Fibroblast of skin of scalp (primary cell): ENCODE data around the gene ORAI1.
"Not testable (repeated sequence)": the region's sequence is repeated elsewhere in the genome, so short reads cannot be mapped to it uniquely, and the experiment has no call there.

ENCODE experiments used
- DNase-seq: peaks from one replicate; pipeline ENCODE4 v3.0.0-alpha.2; 2013

The ORAI1 gene

DNA sequence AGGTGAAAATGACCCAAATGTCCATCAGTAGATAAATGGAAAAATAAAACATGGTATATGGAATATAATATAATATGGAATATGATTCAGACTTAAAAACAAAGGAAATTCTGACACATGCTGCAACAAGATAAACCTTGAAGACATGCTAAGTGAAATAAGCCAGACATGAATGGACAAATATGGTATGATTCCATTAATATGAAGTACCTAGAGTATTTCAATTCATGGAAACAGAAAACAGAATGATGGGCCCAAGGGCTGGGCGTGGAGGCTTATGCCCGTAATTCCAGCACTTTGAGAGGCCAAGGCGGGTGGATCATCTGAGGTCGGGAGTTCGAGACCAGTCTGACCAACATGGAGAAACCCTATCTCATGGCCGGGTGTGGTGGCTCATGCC lies 22.7 kb upstream of the ORAI1 start:
- no peak for DNase-seq

DNA sequence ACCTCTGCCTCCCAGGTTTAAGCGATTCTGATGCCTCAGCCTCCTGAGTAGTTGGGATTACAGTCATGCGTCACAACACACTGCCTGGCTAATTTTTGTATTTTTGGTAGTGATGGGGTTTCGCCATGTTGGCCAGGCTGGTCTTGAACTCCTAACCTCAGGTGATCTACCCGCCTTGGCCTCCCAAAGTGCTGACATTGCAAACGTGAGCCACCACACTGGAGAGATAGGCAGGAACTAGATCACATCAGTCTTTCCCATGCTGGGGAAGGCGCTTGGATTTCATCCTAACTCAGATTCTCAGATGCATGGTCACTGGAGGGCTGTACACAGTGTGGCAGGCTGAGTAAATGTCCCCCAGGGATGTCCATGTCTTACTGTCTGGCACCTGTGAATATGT lies 18.0 kb upstream of the ORAI1 start:
- no peak for DNase-seq

DNA sequence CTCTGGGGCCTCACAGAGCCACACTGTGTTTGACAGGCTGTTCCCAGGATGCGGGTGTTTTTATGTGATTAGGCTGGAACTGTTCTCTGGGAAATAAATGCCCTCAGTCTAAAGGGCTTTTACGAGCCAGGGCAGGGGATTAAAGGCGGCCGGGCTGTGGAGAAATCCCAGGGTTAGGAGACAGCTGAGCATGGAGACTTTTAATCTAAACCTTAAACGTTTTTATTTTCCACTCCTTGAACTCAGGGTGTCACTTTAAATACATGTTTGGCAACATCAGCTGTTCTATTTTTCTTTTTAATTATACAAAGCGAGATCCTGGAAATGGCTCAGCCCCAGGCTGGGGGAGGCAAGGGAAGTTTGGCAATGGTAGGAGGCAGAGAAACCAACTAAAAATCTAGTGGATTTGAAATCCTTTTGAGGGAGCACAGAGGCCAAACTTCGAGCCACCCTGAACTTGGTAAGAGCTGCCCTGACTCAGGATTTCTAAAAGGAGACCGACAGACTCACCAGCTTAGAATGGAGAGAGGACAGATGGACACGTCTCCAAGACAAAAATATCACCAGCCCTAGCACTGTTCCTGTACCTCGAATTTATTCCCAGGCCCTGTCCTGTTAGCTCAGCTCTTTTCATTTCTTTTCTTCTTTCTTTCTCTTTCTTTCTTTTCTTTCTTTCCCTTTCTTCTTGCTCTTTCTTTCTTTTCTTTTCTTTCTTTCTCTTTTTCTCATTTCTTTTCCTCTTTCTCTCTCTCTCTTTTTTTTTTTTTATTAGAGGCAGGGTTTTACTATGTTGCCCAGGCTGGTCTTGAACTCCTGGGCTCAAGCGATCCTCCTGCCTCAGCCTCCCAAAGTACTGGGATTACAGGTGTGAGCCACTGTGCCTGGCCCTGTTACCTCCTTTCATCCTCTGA lies 15.8 kb upstream of the ORAI1 start:
- no peak for DNase-seq

DNA sequence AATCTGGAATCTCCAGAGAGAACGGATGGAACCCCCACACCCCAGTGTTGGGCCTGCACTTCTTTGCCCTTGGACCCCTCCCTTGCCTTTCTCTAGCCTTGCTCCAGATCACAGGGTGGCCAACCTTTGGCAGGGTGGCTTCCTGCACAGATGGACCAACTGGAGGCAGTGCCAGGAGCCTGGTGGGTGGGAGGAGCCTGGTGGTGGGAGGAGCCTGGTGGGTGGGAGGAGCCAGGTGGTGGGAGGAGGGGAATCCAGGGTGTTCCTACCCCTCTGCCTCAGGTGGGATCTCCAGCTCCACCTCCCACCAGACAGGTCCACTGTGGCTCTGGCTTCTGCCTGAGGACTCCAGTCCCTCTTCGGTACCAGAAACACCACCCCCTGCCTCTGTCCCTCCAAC lies 15.0 kb upstream of the ORAI1 start:
- no peak for DNase-seq

DNA sequence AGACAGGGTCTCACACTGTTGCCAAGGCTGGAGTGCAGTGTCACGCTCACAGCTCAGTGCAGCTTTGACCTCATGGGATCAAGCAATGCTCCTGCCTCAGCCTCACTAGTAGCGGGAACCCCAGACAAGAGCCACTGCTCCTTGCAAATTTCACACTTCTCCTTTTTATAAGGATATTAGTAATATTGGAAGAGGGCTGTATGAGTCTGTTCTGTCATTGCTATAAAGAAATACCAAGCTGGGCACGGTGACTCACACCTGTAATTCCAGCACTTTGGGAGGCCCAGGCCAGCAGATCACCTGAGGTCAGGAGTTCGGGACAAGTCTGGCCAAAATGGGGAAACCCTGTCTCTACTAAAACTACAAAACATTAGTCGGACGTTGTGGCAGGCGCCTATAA lies 12.9 kb upstream of the ORAI1 start:
- no peak for DNase-seq

DNA sequence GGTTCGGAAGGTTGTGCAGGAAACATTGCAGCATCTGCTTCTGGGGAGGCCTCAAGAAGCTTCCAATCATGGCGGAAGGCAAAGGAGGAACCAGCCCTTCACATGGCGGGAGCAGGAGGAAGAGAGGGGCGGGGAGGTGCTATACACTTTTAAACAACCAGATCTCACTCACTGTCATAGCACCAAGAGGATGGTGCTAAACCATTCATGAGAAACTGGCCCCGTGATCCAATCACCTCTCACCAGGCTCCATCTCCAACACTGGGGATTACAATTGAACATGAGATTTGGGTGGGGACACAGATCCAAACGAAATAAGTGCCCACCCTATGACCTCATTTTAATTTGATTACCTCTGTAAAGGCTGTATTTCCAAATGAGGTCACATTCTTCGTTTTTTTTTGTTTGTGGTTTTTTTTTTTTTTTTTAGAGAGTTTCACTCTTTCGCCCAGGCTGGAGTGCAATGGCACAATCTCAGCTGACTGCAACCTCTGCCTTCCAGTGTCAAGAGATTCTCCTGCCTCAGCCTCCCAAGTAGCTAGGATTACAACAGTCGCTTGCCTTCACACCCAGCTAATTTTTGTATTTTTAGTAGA lies 11.4 kb upstream of the ORAI1 start:
- DNase-seq: no peak

DNA sequence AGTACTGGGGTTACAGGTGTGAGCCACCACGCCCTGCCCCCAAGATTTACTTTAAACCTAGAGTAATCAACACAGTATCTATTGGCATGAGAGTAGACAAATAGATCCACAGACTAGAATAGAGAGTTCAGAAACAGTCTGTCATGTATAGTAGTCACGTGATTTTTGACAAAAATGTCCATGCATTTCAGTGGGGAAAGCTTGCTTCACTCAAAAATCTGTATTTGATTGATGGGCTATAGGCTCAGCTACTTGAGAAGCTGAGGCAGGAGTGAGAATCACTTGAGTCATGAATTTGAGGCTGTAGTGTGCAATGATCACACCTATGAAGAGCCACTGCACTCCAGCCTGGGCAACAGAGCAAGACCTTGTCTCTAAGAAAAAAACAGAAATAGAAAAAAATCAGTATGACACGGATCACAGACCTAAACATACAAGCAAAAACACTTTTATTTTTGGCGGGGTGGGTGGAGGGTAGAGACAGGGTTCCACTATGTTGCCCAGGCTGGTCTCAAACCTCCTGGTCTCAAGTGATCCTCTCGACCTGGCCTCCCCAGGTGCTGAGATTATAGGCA lies 7.6 kb upstream of the ORAI1 start:
- no peak for DNase-seq

DNA sequence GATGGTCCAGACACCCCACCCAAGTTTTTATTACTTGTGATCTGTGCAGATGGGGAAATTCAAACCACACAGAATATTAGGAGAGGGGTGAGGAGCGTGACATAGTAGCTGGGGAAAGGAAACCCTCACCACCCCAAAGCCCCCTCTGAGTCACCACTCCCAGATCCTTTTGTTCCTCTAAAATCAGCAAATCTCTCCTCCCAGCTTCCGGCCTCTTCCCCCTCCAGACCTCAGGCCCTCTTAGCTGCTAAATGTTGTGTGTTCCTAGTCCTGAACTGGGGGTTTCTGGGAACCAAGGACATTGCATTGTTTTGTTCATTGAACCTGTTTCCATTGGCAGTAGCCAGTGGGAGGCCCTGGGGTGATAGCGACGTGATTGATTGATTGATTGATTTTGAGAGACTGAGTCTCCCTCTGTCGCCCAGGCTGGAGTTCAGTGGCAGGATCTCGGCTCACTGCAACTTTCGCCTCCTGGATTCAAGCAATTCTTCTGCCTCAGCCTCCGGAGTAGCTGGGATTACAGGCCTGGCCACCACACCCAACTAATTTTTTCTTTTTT lies 5.9 kb upstream of the ORAI1 start:
- DNase-seq: no peak

DNA sequence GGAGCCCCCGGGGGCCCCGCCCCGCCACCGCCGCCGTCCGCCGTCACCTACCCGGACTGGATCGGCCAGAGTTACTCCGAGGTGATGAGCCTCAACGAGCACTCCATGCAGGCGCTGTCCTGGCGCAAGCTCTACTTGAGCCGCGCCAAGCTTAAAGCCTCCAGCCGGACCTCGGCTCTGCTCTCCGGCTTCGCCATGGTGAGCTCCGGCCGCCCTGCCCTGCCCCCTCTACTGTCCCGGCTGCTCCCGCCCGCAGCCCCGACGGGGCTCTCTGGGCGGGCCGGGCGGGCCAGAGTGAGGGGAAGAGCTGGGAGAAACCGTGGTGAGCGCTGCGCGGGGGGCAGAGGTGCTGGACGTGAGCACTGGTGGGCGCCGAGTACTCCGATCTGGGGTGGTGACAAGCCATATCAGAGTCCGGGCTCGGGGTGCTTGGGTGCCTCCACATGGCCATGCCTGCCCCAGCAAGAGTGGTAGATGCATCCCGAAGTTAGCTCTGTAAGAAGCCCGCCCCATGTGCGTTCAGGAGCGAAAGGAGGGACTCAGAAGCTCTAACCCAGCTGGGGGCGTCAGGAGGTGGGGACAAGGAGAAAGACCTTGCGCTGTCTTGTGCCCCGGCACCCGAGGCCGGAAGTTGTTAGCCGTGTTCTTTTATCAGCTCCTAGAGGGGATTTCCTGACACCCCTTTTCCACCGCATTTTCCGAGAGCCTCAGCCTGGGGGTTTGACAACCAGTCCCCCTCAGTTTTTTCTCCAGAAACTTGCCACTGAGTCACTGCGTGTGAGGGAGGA lies 717 bp downstream of the ORAI1 start:
- peak; percentile 71 for DNase-seq

DNA sequence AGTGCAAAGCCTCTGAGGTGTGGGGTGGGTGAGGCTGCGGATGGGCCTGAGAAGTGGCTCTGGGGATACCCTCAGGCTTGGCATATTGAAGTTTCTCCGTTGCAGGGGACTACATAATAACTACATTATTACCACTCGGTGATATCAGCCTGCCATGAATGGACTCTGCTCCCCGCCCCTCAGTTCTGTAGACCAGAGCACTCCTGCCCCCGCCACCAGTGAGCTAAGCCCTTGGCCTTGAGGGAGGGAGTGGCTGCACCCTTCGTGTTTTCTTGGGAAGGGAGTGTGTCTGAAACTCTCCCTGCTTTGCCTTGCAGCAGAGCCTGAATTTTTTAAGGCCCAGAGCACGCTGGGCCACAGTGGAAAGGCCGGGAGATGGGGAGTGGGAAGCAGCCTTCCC lies 1.7 kb downstream of the ORAI1 start:
- DNase-seq: peak; percentile 20

DNA sequence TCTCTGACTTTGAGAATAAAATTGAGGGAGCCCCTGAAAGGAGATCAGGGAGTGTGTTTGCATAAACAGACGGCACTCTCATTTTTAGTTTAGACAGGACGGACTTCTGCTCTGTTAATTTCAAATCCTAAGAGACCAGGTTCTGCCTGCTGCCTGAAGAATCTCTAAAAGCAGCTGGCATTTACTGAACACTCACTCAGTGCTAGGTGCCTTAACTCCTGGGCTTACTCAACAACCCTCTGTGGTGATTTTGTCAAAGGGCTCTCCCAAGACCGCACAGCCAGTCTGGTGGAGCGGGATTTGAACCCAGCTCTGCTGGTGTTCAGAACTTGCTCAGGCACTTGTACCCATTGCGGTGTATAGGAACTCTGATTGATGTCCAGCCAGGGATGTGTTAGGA lies 2.2 kb downstream of the ORAI1 start:
- no peak for DNase-seq

DNA sequence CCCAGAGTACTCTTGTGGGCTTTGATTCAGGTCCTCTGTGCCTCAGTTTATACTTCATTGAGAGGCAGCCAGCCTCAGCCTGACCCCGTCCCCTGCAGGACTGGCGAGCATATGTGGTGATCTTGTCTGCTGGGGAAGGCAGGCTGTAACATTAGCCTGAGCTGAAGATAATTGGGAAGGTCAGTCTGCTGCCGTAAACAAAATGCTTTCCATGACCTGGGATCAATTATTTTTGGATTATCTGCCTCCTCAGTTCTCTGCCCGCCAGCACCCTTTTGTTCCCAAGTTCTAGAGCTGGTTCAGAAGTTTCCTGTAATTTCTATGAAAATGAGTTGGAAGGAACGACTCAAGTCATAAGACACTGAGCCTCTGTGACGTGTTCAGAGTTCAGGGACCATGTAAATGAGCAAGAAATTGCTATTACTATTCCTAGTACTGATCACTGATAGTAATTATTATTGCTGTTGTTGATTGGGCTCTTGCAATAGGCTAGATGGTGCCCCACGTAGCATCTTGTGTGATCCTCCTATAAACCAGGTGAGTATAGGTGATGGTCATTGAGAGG lies 4.5 kb downstream of the ORAI1 start:
- no peak for DNase-seq

DNA sequence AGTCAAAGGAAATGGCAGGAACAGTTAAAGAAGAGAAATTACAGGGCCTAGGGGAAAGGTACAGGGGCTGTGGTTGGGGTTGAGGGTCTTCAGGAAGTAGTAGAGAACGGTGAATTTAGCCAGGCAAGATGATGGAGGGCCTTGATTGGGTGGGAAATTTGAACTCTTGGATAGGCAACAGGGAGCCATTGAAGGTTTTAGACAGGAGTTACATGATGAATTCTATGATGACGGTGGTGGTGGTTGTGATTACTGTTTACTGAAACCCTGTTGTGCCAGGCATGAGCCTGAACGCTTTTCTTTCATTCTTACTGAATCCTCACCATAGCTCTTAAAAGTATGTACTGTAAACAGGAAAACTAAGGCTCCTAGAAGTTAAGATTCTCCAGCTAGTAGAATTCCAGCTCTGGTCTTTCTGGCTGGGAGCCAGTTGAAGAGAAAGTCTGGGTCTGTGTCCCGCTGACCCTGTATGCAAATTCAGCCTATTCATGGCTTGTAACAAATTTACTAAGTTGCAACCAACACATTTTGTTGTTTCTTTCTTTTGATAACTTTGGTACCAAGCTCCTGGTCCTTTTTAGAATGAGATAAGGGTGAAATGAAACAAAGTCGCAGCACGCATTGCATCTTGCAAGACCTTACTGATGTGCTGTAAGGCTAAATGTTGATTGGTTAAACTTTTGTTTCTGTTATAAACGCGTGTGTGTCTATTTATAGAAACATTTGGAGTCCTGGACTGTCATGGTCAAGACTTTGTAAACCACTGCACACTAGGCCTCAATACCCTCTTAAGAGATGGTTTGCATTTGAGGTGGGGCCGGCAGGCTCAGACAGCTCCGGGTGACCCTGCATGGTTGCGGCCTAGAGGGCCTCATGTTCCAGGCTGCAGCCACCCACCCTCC lies 6.0 kb downstream of the ORAI1 start:
- DNase-seq: no peak

DNA sequence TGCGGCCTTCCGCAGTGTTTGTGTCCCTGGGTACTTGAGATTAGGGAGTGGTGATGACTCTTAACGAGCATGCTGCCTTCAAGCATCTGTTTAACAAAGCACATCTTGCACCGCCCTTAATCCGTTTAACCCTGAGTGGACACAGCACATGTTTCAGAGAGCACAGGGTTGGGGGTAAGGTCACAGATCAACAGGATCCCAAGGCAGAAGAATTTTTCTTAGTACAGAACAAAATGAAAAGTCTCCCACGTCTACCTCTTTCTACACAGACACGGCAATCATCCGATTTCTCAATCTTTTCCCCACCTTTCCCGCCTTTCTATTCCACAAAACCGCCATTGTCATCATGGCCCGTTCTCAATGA lies 7.5 kb downstream of the ORAI1 start:
- DNase-seq: not testable (repeated sequence)

DNA sequence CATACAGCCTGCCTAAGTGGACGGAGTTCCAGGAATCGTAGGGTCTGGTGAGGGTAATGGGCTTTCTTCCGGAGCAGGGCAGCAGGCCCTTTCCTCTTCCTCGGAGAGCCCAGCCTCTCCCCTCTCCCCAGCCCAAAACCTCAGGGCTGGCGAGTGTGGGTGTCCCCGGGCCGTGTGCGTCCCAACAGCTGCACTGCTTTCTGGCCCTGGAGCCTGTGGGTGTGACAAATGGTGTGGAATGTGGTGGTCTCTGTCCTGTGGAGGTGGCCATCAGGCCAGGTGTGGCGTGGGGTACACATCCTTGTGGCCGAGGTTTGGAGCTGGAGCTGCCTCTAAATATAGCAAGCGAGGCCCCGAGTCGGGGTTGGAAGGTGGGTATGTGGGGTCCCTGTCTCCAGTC lies 8.5 kb downstream of the ORAI1 start:
- no peak for DNase-seq

DNA sequence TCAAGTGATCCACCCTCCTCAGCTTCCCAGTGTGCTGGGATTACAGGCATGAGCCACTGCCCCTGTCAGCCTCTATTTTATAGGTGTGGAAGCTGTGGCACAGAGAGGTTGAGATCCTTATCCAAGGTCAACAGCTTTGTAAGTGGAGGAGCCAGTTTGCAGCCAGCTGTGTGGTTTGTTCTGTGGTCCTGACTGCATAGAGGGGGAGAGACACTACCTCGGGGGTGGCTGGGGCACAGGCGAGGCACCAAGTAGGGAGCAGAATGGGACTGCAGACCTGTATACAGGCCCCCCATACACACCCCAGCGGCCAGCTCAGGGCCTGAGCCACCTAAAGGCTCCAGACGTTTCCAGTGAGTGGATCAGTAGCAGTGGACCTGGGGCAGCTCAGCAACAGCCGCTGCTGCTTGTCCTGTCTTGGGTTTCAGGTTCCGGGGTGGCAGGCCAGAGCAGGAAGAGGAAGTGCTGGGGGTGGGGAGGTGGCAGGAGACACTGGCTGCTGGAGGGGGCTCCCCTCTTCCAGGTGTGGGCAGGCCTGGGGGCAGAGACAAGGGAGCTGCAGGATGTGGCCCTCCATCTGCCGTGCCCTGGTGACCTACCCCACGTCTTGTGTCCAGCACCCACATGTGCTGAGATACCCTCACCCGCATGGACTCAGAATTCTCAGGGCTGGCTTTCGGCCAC lies 11.0 kb downstream of the ORAI1 start:
- DNase-seq: no peak

DNA sequence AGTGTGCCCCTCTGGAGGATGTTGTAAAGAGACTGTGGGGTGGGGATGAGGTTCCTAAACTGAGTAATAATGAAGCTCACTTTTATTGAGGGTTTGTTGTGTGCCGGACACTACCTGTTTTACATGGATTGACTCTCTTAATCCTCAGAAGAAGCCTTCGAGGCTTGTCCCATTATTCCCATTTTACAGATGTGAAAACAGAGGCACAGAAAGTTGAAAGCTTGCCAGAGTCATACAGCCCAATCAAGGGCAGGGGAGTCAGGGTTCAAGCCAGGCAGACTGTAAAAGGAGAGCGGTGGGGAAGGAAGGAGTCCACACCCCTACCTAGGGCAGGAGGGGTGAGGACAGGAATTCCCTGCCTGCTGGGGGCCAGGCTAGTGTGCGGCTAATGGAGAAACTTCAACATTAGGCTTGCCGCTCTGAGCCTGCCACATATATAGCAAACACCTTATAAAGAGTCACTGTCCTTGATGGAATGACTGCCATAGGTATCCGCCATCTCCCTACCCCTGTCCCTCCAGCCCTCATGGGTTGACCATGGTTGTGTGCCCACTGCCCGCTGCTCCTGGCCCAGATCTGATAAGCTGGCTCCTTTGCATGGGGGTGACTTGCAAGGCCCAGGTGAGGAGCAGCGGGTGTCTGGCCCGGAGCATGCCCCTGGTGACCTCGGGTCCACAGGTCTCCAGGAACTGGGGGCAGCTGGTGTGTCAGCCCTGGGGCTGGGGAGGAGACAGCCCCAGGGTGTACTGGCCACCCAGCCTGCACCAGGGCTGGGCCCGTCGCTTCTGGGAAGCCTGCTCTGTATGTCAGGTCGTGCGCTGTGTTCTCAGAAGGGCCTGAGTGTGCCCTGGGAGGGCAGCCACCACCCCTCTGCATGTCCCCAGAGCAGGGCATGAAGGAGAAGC lies 12.2 kb downstream of the ORAI1 start:
- DNase-seq: no peak

DNA sequence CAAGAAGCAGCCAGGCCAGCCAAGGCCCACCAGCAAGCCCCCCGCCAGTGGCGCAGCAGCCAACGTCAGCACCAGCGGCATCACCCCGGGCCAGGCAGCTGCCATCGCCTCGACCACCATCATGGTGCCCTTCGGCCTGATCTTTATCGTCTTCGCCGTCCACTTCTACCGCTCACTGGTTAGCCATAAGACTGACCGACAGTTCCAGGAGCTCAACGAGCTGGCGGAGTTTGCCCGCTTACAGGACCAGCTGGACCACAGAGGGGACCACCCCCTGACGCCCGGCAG lies 15.0 kb downstream of the ORAI1 start:
- DNase-seq: no peak

DNA sequence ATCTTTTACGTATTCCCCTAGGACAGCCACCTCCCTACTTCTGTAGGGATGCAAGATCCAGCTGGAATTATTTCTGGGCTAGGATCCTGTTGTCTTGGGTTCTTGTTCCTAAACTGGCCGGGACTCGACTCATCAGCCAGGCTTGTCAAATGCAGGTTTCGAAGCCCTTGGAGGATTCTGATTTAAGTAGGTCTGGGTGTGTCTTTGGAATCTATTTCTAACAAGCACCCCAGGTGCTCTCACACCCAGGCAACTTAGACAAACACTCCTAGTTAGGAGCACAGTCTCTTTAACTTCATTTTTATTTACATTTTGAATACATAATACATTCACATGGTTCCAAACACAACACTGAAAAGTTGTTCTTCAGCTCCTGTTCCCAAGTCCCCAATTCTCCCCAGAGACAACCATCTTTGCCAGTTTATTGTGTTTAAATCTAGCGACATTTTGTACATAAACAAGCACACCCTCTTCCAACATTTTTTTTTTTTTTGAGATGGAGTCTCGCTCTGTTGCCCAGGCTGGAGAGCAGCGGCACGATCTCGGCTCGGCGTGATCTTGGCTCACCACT lies 22.2 kb downstream of the ORAI1 start:
- DNase-seq: no peak

DNA sequence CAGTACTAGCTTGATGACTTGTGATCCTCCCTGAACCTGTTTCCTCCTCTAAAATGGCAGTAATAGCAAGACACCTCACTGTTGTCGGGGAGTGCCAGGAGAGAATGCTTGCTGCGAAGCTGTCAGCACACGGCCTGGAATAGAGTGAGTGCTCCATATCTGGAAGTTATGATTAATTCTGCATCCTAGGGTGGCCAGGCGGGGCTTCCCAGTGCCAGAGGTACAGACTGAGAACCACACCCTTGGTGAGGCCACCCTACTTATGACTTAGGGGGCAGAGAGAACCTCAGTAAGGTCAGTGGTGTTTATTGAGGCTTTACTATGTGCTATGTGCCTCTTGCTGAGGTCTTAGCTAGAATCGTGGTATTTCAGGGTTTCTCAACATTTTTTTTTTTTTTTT lies 23.0 kb downstream of the ORAI1 start:
- no peak for DNase-seq
